Progenitor cell of endocrine pancreas (in vitro differentiated cells): Measurements from ENCODE around the gene RAET1G. TPM values are rescaled to one million over a fixed set of nuclear protein-coding genes. Genes with fewer than 3 reads are reported as not detected.

Source experiments
- DNase-seq: peaks from one replicate; pipeline ENCODE4 v3.0.0; 2021; ENCODE audit warnings: low spot score; ENCODE audit not compliant: unreplicated experiment
- H3K27ac Mint-ChIP-seq: 2 replicates; pipeline ENCODE4 v1.8.0; 2021; ENCODE audit warnings: mild to moderate bottlenecking, moderate library complexity, mixed read lengths
- H3K27me3 Mint-ChIP-seq: 2 replicates; pipeline ENCODE4 v1.8.0; 2021; ENCODE audit warnings: mixed read lengths
- H3K36me3 Mint-ChIP-seq: 2 replicates; pipeline ENCODE4 v1.8.0; 2022; ENCODE audit warnings: mixed read lengths; ENCODE audit not compliant: insufficient read depth
- H3K4me1 Mint-ChIP-seq: 2 replicates; pipeline ENCODE4 v1.8.0; 2021; ENCODE audit warnings: low read depth, mixed read lengths
- H3K4me3 Mint-ChIP-seq: 2 replicates; pipeline ENCODE4 v1.8.0; 2021; ENCODE audit warnings: low read depth, mild to moderate bottlenecking, moderate library complexity, mixed read lengths
- H3K9me3 Mint-ChIP-seq: 2 replicates; pipeline ENCODE4 v1.8.0; 2021; ENCODE audit warnings: low read depth, mixed read lengths
- total RNA-seq: library from RNA; stranded (reverse); gene quantifications from 2 replicates; pipeline ENCODE4 v1.2.1, GENCODE V29; 2021
- TF ChIP-seq, protein P1 (sequence below): fragments of 200-600 bp; sonication (generic); IDR thresholded peaks from one replicate; pipeline ENCODE4 v1.5.0; 2021; ENCODE audit warnings: antibody characterized with exemption, mild to moderate bottlenecking; ENCODE audit not compliant: unreplicated experiment

Gene RAET1G
- total RNA-seq, 1 donor from 2014 or later: not detected

DNA sequence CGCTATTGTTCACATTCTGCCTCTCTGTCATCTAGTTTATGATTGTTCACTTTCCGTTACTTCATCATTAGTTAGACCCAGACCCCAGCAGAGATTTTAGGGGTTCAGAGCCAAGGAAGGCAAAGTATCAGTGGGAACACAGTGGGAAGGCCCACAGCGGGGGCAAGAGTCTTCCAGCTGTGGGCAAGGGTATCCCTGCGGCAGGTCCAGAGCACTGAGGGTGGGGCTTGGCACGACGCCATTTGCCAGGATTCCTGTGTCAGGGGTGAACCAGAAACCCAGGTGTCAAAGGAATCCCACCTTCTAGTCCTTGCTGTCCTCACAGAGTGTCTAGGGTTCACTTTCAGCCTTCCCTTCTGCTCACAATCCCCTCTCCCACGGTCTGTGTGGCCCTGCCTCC lies 38.3 kb downstream of the RAET1G start:
- H3K9me3 Mint-ChIP-seq: no peaks in the 10 kb centered on the region
- H3K27ac Mint-ChIP-seq: no peak overlapping the region
- peaks cover 73% of the 10 kb centered on the region for H3K27me3 Mint-ChIP-seq
- no peaks in the 10 kb centered on the region for H3K36me3 Mint-ChIP-seq
- TF ChIP-seq, protein P1, sequence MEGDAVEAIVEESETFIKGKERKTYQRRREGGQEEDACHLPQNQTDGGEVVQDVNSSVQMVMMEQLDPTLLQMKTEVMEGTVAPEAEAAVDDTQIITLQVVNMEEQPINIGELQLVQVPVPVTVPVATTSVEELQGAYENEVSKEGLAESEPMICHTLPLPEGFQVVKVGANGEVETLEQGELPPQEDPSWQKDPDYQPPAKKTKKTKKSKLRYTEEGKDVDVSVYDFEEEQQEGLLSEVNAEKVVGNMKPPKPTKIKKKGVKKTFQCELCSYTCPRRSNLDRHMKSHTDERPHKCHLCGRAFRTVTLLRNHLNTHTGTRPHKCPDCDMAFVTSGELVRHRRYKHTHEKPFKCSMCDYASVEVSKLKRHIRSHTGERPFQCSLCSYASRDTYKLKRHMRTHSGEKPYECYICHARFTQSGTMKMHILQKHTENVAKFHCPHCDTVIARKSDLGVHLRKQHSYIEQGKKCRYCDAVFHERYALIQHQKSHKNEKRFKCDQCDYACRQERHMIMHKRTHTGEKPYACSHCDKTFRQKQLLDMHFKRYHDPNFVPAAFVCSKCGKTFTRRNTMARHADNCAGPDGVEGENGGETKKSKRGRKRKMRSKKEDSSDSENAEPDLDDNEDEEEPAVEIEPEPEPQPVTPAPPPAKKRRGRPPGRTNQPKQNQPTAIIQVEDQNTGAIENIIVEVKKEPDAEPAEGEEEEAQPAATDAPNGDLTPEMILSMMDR: no peak
- no peak overlapping the region for H3K4me3 Mint-ChIP-seq
- no peak for DNase-seq
- peaks cover 2% of the 10 kb centered on the region for H3K4me1 Mint-ChIP-seq

DNA sequence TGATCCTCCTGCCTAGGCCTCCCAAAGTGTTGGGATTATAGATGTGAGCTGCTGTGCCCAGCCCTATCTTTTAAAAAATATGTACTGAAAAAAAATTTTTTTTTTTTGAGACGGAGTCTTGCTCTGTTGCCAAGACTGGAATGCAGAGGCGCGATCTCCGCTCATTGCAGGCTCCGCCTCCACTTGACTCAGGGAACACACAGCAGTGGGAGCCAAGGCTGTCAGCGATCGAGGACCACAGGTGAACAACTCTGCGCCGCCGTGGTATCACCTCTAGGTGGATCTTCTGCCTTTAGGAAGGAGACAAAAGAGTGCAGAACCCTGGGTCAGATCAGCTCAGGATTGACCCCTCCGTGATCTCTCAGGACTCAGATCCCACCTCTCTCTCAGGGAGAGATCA lies 38.7 kb downstream of the RAET1G start:
- no peak for DNase-seq
- H3K4me1 Mint-ChIP-seq: peaks cover 2% of the 10 kb centered on the region
- no peak overlapping the region for H3K27ac Mint-ChIP-seq
- H3K9me3 Mint-ChIP-seq: no peaks in the 10 kb centered on the region
- no peak overlapping the region for H3K4me3 Mint-ChIP-seq
- TF ChIP-seq, protein P1: no peak
- H3K36me3 Mint-ChIP-seq: no peaks in the 10 kb centered on the region
- H3K27me3 Mint-ChIP-seq: peaks cover 73% of the 10 kb centered on the region

DNA sequence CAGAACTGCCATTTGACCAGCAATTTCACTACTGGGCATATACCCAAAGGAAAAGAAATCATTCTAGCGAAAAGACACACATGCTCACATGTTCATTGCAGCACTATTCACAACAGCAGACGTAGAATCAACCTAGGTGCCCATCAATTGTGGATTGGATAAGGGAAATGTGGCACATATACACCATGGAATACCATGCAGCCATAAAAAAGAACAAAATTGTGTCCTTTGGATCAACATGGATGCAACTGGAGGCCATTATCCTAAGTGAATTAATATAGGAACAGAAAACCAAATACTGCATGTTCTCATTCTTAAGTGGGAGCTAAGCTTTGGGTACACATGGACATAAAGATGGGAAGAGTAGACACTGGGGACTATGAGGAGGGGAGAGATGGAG lies 41.1 kb downstream of the RAET1G start:
- TF ChIP-seq, protein P1: no peak
- Mint-ChIP-seq H3K27ac (no peak overlapping the region), H3K9me3 (no peaks in the 10 kb centered on the region), H3K4me1 (no peaks in the 10 kb centered on the region), H3K27me3 (peaks cover 73% of the 10 kb centered on the region), H3K4me3 (no peak overlapping the region), H3K36me3 (no peaks in the 10 kb centered on the region)
- no peak for DNase-seq

DNA sequence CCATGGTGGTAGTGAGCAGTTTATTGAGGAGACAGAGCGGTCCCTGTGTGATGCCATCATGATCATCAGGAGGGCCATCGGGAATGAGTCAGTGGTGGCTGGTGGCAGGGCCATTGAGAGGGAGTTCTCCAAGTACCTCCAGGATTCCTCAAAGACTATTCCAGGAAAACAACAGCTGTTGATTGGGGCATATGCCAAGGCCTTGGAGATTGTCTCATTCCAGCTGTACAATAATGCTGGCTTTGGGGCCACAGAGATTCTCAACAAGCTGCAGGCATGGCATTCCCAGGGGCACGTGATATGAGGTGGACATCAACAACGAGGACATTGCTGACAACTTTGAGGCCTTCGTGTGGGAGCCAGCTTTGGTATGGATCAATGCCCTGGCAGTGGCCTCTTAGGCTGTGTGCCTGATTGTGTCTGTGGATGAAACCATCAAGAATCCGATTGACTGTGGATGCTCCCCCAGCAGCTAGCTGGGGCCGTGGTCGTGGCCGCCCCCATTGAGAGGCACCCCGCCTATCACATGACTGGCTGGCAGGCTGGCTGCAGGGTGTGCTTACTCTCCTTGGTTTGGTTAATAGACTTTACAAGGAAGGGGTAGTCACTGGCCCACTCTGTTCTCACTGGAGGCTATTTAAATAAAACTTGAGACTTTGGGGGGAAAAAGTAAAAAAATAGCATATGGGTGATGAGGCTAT lies 41.7 kb downstream of the RAET1G start:
- TF ChIP-seq, protein P1: no peak
- Mint-ChIP-seq H3K4me1 (no peaks in the 10 kb centered on the region), H3K27me3 (peaks cover 73% of the 10 kb centered on the region)

DNA sequence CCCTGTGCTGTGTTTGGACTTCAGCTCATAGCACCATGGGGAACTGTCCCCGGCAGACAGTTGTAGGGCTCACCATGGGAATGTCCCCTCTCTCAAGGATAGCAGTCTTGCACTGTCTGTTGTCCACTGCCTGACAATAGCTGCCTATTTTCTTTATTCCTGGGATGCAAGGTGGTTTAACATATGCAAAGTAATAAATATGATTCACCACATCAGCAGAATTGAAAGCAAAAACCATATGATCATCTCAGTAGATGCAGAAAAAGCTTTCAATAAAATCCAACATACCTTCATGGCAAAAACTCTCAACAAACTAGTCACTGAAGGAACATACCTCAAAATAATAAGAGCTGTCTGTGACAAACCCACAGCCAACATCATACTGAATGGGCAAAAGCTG lies 45.3 kb downstream of the RAET1G start:
- Mint-ChIP-seq H3K9me3 (peaks cover 7% of the 10 kb centered on the region), H3K27me3 (peaks cover 60% of the 10 kb centered on the region), H3K27ac (no peak overlapping the region), H3K4me3 (no peak overlapping the region), H3K36me3 (no peaks in the 10 kb centered on the region), H3K4me1 (no peaks in the 10 kb centered on the region)
- TF ChIP-seq, protein P1: no peak
- DNase-seq: no peak

More for the DNA sequence above, 41.7 kb downstream of the RAET1G start:
- H3K36me3 Mint-ChIP-seq: no peaks in the 10 kb centered on the region
- DNase-seq: no peak
- no peaks in the 10 kb centered on the region for H3K9me3 Mint-ChIP-seq
- no peak overlapping the region for H3K4me3 Mint-ChIP-seq
- H3K27ac Mint-ChIP-seq: no peak overlapping the region
